NT2/D1 (cell line): Measurements from ENCODE around the gene ARHGAP22.

Source experiments
- DNase-seq: peaks from one replicate; pipeline ENCODE4 v3.0.0-alpha.2; 2011; ENCODE audit warnings: low read depth, low spot score
- H3K27me3 ChIP-seq: 2 replicates; pipeline ENCODE4 v1.6.0; 2011; ENCODE audit warnings: mild to moderate bottlenecking; ENCODE audit not compliant: insufficient read length, insufficient read depth
- H3K36me3 ChIP-seq: 2 replicates; pipeline ENCODE4 v1.6.1; 2011; ENCODE audit warnings: mild to moderate bottlenecking, low read length, mixed read lengths; ENCODE audit not compliant: insufficient read depth, insufficient read length
- H3K4me1 ChIP-seq: 2 replicates; pipeline ENCODE4 v1.5.1; 2011; ENCODE audit not compliant: insufficient read depth, insufficient read length
- H3K4me3 ChIP-seq: 2 replicates; pipeline ENCODE4 v1.5.1; 2011; ENCODE audit warnings: low read depth; ENCODE audit not compliant: insufficient read length
- H3K9ac ChIP-seq: 2 replicates; pipeline ENCODE4 v1.6.0; 2011; ENCODE audit warnings: low read depth; ENCODE audit not compliant: insufficient read length
- H3K9me3 ChIP-seq: 2 replicates; pipeline ENCODE4 v1.5.1; 2011; ENCODE audit warnings: mild to moderate bottlenecking, low read length; ENCODE audit not compliant: insufficient read depth
- SUZ12 ChIP-seq: IDR thresholded peaks from 2 replicates; pipeline ENCODE4 v1.6.1; 2011; ENCODE audit not compliant: insufficient read length, insufficient read depth; ENCODE audit errors: extremely low read depth
- YY1 ChIP-seq: IDR thresholded peaks from 2 replicates; pipeline ENCODE4 v1.6.1; 2011; ENCODE audit not compliant: insufficient read length, insufficient read depth
- ZNF274 ChIP-seq: IDR thresholded peaks from 2 replicates; pipeline ENCODE4 v1.6.1; 2011; ENCODE audit warnings: mild to moderate bottlenecking, low read depth, low read length

Gene ARHGAP22

GRCh38 chr10:48442090-48442808, 162.6 kb downstream of the ARHGAP22 start:
- TF ChIP-seq ZNF274 (no peak), SUZ12 (no peak), YY1 (no peak)
- Histone ChIP-seq H3K4me1 (no peaks in the 10 kb centered on the region), H3K27me3 (no peaks in the 10 kb centered on the region), H3K9ac (no peak overlapping the region), H3K36me3 (peaks cover 8% of the 10 kb centered on the region), H3K9me3 (no peaks in the 10 kb centered on the region), H3K4me3 (no peak overlapping the region)
- no peak for DNase-seq

DNA sequence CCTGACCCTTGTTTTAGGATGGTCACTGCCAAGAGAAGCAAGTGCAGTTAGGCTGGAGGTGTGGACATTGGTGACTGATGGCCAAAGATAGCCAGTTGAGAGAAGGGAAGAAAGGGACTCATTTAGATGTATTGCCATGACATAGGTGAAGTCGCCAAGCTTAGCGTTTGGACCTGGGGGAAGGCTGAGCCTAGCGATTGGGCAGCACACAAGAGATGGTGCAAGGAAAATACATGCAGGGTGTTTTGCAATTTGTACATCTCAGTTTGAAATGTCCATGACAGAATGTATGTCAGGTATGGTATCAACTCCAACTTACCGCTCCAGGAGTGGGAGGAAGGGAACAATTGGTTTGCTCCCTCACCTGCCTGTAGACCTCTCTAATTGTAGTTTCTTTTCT, 164.1 kb downstream of the ARHGAP22 start:
- DNase-seq: no peak
- TF ChIP-seq SUZ12 (no peak), YY1 (no peak), ZNF274 (no peak)
- H3K9me3 ChIP-seq: no peaks in the 10 kb centered on the region
- no peaks in the 10 kb centered on the region for H3K27me3 ChIP-seq
- H3K4me1 ChIP-seq: no peaks in the 10 kb centered on the region
- H3K36me3 ChIP-seq: peaks cover 5% of the 10 kb centered on the region
- no peak overlapping the region for H3K9ac ChIP-seq
- no peak overlapping the region for H3K4me3 ChIP-seq

DNA sequence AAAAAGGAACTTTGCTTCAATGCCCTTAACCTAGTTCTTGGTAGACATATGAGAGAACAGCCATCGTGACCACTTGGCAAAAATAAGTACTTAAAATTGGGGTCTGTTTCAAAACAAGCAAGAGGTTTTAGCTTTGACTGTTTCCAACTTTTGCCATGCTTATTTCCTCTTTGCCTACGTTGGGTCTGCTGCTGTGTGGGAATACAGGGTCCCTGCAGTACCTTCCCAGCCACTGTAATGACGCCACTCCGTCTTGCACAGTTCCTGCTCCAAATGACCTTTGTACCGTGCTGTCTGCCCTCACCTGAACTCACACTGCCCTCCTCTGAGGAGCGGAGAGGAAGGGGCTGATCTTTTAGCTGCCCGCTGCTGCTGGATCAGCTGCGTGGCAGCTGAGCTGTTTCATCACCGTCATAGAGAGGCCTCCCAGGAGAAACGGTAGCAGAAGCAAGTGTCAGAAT, 165.3 kb downstream of the ARHGAP22 start:
- no peaks in the 10 kb centered on the region for H3K27me3 ChIP-seq
- H3K9me3 ChIP-seq: no peaks in the 10 kb centered on the region
- H3K4me1 ChIP-seq: no peaks in the 10 kb centered on the region
- peaks cover 4% of the 10 kb centered on the region for H3K36me3 ChIP-seq
- H3K9ac ChIP-seq: no peak overlapping the region
- DNase-seq: no peak
- TF ChIP-seq YY1: no peak
- no peak for TF ChIP-seq SUZ12
- TF ChIP-seq ZNF274: no peak
- no peak overlapping the region for H3K4me3 ChIP-seq

- no peaks in the 10 kb centered on the region for H3K4me1 ChIP-seq
- no peak for TF ChIP-seq SUZ12
- no peak for TF ChIP-seq ZNF274
- TF ChIP-seq YY1: no peak
Observed at GRCh38 chr10:48439031-48439430, 165.8 kb downstream of the ARHGAP22 start.

DNA sequence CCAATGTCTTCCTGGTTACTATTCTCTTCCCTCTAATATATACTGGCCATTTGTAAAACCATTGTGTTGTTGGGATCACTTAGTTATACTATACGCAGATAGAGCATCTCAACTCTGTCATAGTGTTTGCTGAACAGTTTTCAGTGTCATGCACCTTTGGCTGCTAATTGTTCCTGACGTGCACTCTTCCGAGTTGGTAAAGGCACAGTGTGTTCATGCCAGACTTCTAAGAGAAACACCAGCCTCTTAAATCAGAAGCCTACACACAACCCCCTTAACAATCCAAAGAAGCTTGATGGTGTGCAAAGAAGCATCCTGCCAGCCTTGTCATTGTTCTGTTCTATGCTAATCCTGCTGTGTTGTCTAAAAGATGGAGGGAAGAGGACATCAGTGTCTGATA, 167.3 kb downstream of the ARHGAP22 start:
- Histone ChIP-seq H3K9ac (no peak overlapping the region), H3K27me3 (no peaks in the 10 kb centered on the region), H3K4me1 (no peaks in the 10 kb centered on the region), H3K36me3 (peaks cover 4% of the 10 kb centered on the region), H3K4me3 (no peak overlapping the region), H3K9me3 (no peaks in the 10 kb centered on the region)
- TF ChIP-seq YY1: no peak
- TF ChIP-seq ZNF274: no peak
- TF ChIP-seq SUZ12: no peak
- DNase-seq: no peak

More at GRCh38 chr10:48439031-48439430, 165.8 kb downstream of the ARHGAP22 start:
- DNase-seq: no peak
- Histone ChIP-seq H3K9ac (no peak overlapping the region), H3K9me3 (no peaks in the 10 kb centered on the region), H3K36me3 (peaks cover 4% of the 10 kb centered on the region), H3K27me3 (no peaks in the 10 kb centered on the region), H3K4me3 (no peak overlapping the region)

DNA sequence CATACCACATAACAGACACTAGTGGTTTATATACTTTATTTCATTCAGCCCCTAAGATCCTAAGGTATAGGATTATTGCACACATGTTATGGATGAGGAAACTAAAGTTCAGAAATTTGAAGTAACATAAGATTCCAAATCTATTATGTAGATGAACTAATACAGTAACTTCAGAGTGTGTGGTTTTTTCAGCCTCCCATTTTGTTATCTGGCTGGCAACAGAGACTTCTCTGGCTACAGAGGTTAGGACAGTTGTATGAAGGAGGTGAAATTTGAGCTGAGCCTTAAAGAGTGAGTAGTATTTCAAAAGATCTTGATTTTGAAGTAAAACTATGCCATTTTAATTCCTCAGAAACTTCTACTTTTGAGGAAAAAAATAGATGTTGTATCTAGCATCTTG, 173.0 kb downstream of the ARHGAP22 start:
- Histone ChIP-seq H3K27me3 (no peaks in the 10 kb centered on the region), H3K4me1 (no peaks in the 10 kb centered on the region), H3K9me3 (no peaks in the 10 kb centered on the region), H3K4me3 (no peak overlapping the region), H3K9ac (no peak overlapping the region), H3K36me3 (peaks cover 12% of the 10 kb centered on the region)
- TF ChIP-seq ZNF274 (no peak), SUZ12 (no peak), YY1 (no peak)
- DNase-seq: no peak

GRCh38 chr10:48430402-48430993, 174.4 kb downstream of the ARHGAP22 start:
- no peaks in the 10 kb centered on the region for H3K9me3 ChIP-seq
- no peaks in the 10 kb centered on the region for H3K27me3 ChIP-seq
- no peaks in the 10 kb centered on the region for H3K4me1 ChIP-seq
- H3K4me3 ChIP-seq: no peak overlapping the region
- peaks cover 15% of the 10 kb centered on the region for H3K36me3 ChIP-seq
- no peak for DNase-seq
- no peak overlapping the region for H3K9ac ChIP-seq
- TF ChIP-seq YY1: no peak
- TF ChIP-seq SUZ12: no peak
- TF ChIP-seq ZNF274: no peak
